Measurements from ENCODE around the gene IL1RL1.

The IL1RL1 gene

GRCh38 chr2:102350137-102350793 lies 38.9 kb downstream of the IL1RL1 start:
- CTCF ChIA-PET = interaction anchor here (0.5 kb wide), 1 partner anchor 80 kb away, joined by 3 read pairs; no protein-coding TSS in a partner anchor
- no peak overlapping the region for H3K27ac ChIP-seq
- POLR2A ChIA-PET (ENCODE audit: low non-redundant PET) = no interaction called here
- TF ChIP-seq, protein P1, sequence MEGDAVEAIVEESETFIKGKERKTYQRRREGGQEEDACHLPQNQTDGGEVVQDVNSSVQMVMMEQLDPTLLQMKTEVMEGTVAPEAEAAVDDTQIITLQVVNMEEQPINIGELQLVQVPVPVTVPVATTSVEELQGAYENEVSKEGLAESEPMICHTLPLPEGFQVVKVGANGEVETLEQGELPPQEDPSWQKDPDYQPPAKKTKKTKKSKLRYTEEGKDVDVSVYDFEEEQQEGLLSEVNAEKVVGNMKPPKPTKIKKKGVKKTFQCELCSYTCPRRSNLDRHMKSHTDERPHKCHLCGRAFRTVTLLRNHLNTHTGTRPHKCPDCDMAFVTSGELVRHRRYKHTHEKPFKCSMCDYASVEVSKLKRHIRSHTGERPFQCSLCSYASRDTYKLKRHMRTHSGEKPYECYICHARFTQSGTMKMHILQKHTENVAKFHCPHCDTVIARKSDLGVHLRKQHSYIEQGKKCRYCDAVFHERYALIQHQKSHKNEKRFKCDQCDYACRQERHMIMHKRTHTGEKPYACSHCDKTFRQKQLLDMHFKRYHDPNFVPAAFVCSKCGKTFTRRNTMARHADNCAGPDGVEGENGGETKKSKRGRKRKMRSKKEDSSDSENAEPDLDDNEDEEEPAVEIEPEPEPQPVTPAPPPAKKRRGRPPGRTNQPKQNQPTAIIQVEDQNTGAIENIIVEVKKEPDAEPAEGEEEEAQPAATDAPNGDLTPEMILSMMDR (conservative IDR thresholded peaks at IDR 0.05; ENCODE audit: low read depth) = no peak
- no peak for DNase-seq (ENCODE audit: low spot score)

GRCh38 chr2:102355526-102356380 lies 44.4 kb downstream of the IL1RL1 start, which contains the start of gene IL18R1:
Gene IL18R1 (plus strand): TSS chr2:102355796. CDS start chr2:102362661, 6,865 bp downstream.
- CTCF ChIA-PET = interaction anchor here (0.5 to 1.2 kb wide), 14 partner anchors 23 to 376 kb away, joined by 3 to 10 read pairs (median 3); no protein-coding TSS in a partner anchor
- TF ChIP-seq, protein P1 (conservative IDR thresholded peaks at IDR 0.05; ENCODE audit: low read depth) = peak; percentile 89
- POLR2A ChIA-PET (ENCODE audit: low non-redundant PET) = no interaction called here
- peak; percentile 74 for DNase-seq (ENCODE audit: low spot score)
- no peak within 1 kb of the TSS for H3K27ac ChIP-seq

DNA sequence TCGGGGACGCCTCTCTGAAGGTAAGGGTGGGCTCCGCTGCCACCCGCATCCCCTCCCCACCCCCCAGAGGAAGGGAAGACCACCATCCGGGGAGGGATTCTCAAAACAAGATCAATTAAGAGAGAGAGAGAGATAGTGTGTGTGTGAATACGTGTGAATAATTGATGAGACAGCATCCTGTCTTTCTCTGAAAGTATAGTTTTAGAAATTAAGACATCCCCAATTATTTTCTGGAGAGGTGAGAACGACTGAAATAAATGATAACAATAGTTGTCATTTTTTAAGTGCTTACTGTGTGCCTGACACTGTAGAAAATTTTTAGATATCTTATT lies 45.0 kb downstream of the IL1RL1 start:
- TF ChIP-seq, protein P1 (conservative IDR thresholded peaks at IDR 0.05; ENCODE audit: low read depth) = no peak

GRCh38 chr2:102356741-102357140 lies 45.4 kb downstream of the IL1RL1 start:
- ChIA-PET CTCF (interaction anchor here (0.6 to 1.2 kb wide), 5 partner anchors 22 to 350 kb away, joined by 3 read pairs; no protein-coding TSS in a partner anchor), POLR2A (ENCODE audit: low non-redundant PET) (no interaction called here)

More for the DNA sequence above, 45.0 kb downstream of the IL1RL1 start:
- CTCF ChIA-PET = interaction anchor here (0.5 to 1.2 kb wide), 11 partner anchors 22 to 350 kb away, joined by 3 to 6 read pairs (median 3); no protein-coding TSS in a partner anchor
- DNase-seq (ENCODE audit: low spot score) = no peak
- POLR2A ChIA-PET (ENCODE audit: low non-redundant PET) = no interaction called here
- H3K27ac ChIP-seq = no peak overlapping the region

DNA sequence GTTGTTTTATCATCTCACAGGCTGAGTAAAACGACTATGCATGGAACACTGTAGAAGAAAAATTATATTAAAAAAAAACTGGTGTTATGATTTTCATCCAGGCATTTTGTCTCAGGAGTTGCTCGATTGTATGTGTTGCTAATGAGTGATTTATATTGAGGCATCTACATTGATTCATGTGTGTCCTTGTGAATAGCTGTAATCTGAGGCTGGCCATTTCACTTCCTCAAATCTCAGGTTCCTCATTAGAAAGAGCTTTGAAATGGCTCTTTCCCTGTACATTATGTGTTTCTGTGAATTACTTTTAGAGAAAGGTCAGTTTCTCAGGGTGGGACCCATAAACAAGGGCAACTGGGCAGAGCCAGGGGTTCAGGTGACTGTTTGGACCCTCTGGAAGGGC lies 46.6 kb downstream of the IL1RL1 start:
- ChIA-PET CTCF (no interaction called here), POLR2A (ENCODE audit: low non-redundant PET) (no interaction called here)
- no peak overlapping the region for H3K27ac ChIP-seq

More at GRCh38 chr2:102356741-102357140, 45.4 kb downstream of the IL1RL1 start:
- H3K27ac ChIP-seq = no peak overlapping the region
- no peak for DNase-seq (ENCODE audit: low spot score)
- TF ChIP-seq, protein P1 (conservative IDR thresholded peaks at IDR 0.05; ENCODE audit: low read depth) = no peak

DNA sequence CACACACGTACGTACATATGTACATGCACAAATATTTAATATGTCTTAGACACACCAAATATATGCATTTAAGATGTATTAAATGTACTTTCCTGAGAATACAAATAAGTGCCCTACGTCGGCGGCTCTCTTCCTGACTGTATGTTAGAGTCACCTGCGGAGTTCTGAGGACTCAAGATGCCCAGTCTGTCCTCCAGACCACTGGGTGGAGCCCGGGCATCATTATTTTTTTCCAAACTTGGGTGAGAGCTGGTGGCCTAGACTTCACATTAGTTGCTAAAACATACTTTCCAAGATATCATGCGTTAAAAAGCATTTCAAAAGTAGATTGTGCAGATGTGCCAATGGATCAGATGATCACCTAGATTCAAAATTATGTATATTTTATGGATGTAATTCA lies 47.1 kb downstream of the IL1RL1 start:
- CTCF ChIA-PET = no interaction called here
- DNase-seq (ENCODE audit: low spot score) = no peak
- POLR2A ChIA-PET (ENCODE audit: low non-redundant PET) = no interaction called here
- TF ChIP-seq, protein P1 (conservative IDR thresholded peaks at IDR 0.05; ENCODE audit: low read depth) = no peak
- no peak overlapping the region for H3K27ac ChIP-seq

More for the DNA sequence above, 46.6 kb downstream of the IL1RL1 start:
- no peak for DNase-seq (ENCODE audit: low spot score)
- TF ChIP-seq, protein P1 (conservative IDR thresholded peaks at IDR 0.05; ENCODE audit: low read depth) = no peak

Measured in RWPE1 (cell line).